Stimulated activated CD4-positive, alpha-beta T cell treated with anti-CD3 and anti-CD28 coated beads, Interleukin-12 subunit alpha, Interleukin-12 subunit beta, amount 100 ng/mL, for 48 hours (primary cell): ENCODE results near the gene DNAJC7.
"Not testable (repeated sequence)": the region's sequence is repeated elsewhere in the genome, so short reads cannot be mapped to it uniquely, and the experiment has no call there.

ENCODE experiments used
- DNase-seq, 3 donors: peaks; one replicate each; pipeline ENCODE4 v3.0.0-alpha.2; 2020; ENCODE audit warnings: low read depth in 2 of 3, low spot score in 1 of 3

The DNAJC7 gene

GRCh38 chr17:42013740-42014139 lies 3.5 kb downstream of the DNAJC7 start:
- DNase-seq, result not testable (repeated sequence)

GRCh38 chr17:42012363-42012762 lies 4.9 kb downstream of the DNAJC7 start:
- DNase-seq, result not testable (repeated sequence)

DNA sequence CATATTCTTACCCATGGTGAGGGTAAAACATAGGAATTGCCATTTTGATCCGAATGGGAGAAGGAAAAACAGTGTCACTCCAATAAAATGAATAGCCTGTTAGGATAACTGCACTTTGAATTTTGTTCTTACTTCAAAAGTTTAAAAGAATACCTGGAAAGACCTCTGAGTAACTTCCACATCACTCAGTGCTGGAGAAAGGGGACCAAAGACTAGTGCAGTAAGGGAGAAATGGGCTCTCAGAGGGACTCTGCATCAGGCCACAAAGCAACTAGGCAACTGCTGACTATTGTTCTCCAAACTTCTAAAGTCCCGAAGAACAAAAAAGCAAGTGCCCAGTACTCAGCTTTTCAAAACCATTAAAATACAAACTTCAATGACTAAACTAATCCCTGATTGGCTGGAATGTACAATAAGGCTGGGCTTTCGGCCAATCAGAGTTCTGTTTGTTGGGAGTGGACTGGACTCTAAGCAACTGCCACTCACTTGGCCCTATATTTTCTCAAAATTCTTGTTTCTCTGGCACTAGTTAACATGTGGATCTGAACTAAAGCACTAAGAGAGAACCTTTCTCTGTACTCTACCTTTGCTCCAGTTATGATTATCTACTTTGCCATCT lies 6.2 kb downstream of the DNAJC7 start:
- no peak for DNase-seq

- DNase-seq, result not testable (repeated sequence)
These were observed 7.0 kb downstream of the DNAJC7 start for GRCh38 chr17:42010266-42010680.

GRCh38 chr17:42009170-42009569 lies 8.1 kb downstream of the DNAJC7 start:
- DNase-seq, result no peak

DNA sequence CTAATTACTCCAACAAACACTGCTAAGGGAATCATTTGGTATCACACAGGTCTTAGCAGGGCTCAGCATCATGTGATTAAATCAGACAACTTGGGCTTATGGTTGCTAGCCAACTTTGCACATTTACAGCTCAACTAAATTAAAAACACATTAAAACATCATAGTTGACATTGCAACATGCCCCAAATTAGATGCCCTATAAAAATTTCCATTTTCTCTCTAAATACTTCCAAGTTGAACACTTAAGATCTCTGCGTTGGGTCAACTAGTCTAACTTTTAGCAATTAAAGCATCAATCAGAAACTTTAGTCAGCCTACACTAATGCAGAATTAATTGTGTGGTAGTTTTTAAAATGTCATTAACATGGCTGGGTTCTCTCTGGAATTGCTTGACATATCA lies 12.1 kb downstream of the DNAJC7 start:
- DNase-seq, result no peak

GRCh38 chr17:42002792-42003301 lies 14.4 kb downstream of the DNAJC7 start:
- no peak for DNase-seq

DNA sequence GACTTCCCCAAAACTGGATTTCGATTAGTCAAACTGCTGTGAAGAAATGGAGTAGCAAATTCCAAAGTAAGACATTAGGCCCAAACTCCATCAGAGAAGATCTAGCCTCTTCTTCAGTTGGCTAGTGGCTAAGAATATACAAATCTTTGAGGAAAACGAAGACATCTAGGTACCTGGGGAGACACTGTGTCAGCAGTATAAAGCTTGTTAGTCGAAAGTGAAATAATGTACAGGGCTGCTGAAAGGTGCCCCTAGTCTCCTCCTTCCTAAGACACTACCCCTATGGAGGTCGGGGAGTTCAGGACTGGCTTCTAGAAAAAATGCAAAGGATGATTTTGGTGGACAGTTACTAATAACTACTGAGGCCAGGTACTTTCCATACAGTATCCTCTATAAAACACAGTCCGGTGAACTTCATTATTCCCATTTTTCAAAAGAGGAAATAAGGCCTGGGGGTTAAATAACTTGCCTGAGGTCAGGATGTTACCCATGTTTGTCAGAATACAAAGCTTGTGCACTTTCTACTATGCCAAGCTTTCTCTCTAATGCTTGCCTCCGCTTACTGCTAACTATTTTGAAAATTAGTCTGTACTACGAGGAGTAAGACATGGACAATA lies 15.0 kb downstream of the DNAJC7 start:
- no peak for DNase-seq

GRCh38 chr17:42001729-42002128 lies 15.5 kb downstream of the DNAJC7 start:
- DNase-seq, result no peak

GRCh38 chr17:42000413-42001133 lies 16.7 kb downstream of the DNAJC7 start:
- no peak for DNase-seq

DNA sequence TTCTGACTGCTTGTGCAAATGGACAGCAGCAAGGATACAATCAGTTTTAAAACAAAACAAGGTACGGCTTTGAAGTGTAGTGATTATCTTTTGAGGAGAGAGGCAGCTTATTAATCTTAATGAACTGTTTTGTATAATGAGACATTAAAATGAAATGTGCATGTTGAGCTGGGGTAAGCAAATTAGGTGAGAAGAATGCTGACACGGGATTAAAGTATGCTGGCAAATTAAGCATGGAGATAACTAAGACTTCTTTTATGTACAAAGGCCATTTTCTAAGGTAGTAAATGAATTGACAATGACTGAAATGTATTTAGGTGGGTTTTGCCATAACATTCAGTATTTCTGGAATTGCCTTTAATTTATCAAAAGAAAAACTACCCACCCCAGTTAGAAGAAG lies 18.7 kb downstream of the DNAJC7 start:
- no peak for DNase-seq

DNA sequence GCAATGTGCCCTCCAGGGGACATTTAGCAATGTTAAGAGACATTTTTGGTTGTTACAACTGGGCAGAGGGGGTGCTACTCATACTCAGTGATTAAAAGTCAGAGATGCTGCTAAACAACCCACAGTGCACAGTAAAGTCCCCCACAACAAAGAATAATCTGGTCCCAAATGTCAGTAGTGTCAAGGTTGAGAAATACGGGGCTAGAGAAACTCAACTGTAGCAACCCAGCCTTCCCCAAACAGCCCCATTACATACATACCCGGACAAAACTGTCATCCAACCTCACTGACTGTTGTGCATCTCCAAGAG lies 20.4 kb downstream of the DNAJC7 start:
- no peak for DNase-seq

DNA sequence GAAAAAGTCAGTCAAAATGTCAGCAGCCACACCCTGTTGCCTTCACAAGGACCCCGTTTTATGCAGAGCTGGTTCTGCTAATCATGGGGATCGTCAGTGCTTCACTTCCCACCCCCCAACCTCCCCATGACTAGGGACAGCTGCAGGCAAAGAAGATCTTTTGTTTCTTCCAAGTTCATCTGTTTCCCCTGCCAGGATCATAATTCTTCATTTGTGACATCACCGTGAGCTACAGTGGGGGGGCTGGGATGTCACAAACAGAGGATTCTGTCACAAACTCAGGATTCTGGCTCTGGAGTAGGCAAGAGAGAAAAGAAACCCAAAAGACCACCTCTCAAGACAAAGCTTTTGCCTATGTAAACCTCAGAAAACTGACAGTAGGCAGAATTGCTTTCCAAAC lies 24.7 kb downstream of the DNAJC7 start:
- no peak for DNase-seq

DNA sequence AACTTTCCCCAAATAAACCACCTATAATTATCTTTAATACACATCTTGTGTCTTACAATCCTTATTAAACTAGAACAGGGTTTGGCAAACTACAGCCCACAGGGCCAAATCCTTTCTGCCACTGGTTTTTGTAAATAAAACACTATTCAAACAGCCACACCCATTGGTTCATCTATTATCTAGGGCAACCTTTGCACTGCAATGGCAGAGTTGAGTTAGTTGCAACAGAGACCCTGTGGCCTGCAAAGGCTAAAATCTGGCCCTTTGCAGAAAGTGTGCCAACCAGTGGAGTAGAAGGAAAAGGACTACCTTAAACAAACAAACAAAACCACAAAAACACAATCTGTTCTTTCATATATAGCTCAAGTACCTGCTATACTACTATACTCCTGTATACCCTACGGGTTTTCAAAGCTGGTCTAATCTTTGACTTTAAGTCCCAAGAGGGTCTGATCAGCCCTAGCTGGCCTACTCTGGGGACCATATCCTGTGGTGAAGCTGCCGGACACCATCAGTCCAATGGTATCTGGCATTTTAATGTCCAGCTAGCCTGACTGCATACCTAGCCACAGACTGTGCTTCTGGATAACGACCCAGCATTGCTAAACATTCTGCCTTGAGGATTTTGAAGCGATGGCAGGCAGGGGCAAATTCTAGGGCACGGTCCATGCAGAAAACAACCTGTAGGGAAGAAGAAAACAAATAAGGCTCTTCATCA lies 27.4 kb downstream of the DNAJC7 start:
- DNase-seq, result no peak

- DNase-seq, result no peak
These were observed 28.8 kb downstream of the DNAJC7 start for GRCh38 chr17:41988418-41988817.

DNA sequence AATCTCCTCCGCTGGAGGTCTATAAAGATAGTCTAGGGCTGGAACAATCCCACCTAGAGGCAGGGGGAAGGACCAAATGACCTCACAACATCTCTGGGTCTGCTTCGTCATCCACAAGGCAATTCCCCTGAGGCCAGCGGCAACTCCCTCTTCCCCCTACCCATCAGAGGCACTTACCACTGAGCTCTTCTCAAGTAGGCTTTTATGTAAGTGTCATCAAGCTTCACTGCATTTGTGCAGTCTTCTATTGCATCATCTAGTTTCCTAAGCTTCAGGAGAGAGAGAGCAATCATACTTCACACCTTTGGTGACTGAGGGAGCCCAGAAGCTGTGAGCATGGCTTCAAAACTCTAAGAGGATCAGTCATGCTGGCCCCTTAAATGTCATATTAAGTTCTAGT lies 29.6 kb downstream of the DNAJC7 start:
- DNase-seq, result no peak

- DNase-seq, result no peak
These were observed 30.6 kb downstream of the DNAJC7 start for GRCh38 chr17:41986634-41987033.

DNA sequence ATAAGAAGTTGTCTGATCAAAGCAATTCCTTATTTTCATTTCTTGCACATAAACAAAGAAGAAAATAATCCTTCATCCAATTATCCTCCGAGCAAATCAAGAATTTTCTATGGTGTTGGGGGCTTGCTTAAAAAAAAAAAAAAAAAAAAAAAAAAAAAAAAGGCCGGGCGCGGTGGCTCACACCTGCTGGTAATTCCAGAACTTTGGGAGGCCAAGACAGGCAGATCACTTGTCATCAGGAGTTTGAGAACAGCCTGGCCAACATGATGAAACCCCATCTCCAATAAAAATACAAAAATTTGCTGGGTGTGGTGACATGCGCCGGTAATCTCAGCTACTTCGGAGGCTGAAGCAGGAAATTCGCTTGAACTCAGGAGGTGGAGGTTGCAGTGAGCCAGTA lies 31.3 kb downstream of the DNAJC7 start:
- no peak for DNase-seq

DNA sequence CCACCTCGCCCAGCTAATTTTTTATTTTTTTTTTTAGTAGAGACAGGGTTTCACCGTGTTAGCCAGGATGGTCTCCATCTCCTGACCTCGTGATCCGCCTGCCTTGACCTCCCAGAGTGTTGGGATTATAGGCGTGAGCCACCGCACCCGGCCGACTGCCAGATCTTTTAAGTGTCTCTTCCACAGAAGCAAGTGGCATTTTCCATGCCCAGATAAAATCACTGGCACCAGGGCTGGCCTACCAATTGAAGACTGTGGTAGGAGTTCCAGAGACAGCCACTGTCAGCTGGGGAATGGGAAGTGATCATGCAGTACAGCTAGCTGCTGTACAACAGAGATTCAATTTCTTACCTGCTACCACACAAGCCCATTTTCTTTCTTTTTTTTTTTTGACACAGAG lies 32.8 kb downstream of the DNAJC7 start:
- no peak for DNase-seq

- no peak for DNase-seq
These were observed 35.0 kb downstream of the DNAJC7 start for GRCh38 chr17:41982026-41982760.

GRCh38 chr17:41977991-41978390 lies 39.2 kb downstream of the DNAJC7 start:
- DNase-seq, result no peak
